ENCODE results near the gene CTNNAL1. TPM values are rescaled to one million over a fixed set of nuclear protein-coding genes. Genes with fewer than 3 reads are reported as not detected.

The CTNNAL1 gene
- total and polyA plus RNA-seq, 12 donors: 182 to 817 (median 380) TPM

DNA sequence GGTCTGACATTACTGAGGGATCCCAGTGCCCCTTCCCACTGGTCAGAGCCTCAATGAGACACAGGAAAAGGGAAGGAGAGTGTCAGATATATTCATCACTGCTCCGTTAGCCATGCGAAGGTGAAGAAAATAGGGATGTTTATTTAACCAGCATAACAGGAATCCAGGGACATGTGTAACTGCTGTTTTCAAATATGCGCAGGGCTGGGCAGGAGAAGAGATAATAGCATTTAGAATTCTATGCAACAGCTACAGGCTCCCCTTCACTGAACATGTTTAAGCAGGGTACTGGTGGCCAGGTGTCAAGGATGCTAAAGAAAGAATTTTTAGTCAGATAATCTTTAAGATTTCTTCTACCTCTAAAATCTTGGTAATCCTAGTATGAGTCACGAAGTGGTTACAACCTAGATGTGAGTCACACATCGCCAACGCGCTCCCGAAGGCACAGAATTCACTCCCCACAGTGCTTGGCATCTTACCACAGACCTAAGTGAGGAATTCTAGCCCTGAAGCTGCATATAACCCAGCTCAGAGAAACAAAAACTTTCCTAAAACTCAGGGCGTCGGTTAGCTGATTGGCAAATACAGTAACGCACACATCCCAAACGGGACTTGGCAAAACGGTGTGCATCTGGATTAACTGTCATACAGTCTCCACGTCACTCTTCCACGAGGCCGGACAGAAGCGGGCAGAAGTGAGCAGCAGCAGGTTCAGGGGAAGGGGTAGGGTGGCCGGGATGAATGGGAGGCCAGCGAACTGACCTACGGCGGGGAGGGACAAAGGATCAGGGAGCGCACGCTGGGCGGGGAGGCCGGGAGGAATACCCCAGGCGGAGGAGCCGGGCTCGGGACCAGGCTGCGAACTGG, 1.1 kb downstream of the CTNNAL1 start:
- TF ChIP-seq, protein P1, sequence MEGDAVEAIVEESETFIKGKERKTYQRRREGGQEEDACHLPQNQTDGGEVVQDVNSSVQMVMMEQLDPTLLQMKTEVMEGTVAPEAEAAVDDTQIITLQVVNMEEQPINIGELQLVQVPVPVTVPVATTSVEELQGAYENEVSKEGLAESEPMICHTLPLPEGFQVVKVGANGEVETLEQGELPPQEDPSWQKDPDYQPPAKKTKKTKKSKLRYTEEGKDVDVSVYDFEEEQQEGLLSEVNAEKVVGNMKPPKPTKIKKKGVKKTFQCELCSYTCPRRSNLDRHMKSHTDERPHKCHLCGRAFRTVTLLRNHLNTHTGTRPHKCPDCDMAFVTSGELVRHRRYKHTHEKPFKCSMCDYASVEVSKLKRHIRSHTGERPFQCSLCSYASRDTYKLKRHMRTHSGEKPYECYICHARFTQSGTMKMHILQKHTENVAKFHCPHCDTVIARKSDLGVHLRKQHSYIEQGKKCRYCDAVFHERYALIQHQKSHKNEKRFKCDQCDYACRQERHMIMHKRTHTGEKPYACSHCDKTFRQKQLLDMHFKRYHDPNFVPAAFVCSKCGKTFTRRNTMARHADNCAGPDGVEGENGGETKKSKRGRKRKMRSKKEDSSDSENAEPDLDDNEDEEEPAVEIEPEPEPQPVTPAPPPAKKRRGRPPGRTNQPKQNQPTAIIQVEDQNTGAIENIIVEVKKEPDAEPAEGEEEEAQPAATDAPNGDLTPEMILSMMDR (IDR thresholded peaks at IDR 0.05): no peak
- TF ChIP-seq POLR2A (IDR thresholded peaks at IDR 0.05): peak; percentile 28 to 84
- H3K4me1 ChIP-seq (replicated peaks in 1 of 2): peaks cover 18 to 67% of the 10 kb centered on the region in 2 donors
- peak overlapping the region; percentile 90 to 96 (median 92) for H3K27ac ChIP-seq
- H3K9me3 ChIP-seq (replicated peaks in 1 of 3): no peaks in the 10 kb centered on the region
- H3K4me3 ChIP-seq: peak overlapping the region; percentile 57 to 92 (median 70)
- H3K27me3 ChIP-seq: no peaks in the 10 kb centered on the region
- no peaks in the 10 kb centered on the region for H3K36me3 ChIP-seq (replicated peaks in 1 of 2)
- intact Hi-C loops (cut with DNase I): no loop called here
- DNase-seq: peak; percentile 72 to 92 (median 83)
- 0 to 3% (median 2%) methylated on average over 25 to 29 of the region's 29 CpGs for WGBS, 4 donors

DNA sequence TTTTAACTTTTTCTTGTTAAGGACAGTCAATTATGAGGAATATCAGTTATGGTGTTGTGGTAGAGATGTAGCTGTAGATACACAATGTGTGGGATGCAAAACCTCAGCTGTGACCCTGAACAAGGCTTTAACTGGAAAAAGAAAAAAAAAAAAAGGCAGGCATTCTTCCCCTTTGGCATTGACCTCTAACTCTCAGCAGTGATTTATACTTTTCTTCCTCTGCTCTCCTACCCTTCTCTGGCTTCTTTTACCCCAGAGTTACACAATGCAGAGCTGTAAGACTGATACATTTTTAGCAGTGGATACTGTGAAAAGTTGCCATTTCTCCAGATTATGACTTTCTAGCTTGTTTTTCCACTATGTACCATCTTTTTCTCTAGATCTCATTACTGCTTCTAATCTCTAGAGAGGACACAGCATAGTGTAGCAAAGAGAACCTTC, 2.0 kb downstream of the CTNNAL1 start:
- H3K4me3 ChIP-seq: peak overlapping the region in 2 of 4 donors; percentile 57 to 92
- TF ChIP-seq, protein P1 (IDR thresholded peaks at IDR 0.05): no peak
- peak in 1 of 2 donors; percentile 61 for TF ChIP-seq POLR2A (IDR thresholded peaks at IDR 0.05)

DNA sequence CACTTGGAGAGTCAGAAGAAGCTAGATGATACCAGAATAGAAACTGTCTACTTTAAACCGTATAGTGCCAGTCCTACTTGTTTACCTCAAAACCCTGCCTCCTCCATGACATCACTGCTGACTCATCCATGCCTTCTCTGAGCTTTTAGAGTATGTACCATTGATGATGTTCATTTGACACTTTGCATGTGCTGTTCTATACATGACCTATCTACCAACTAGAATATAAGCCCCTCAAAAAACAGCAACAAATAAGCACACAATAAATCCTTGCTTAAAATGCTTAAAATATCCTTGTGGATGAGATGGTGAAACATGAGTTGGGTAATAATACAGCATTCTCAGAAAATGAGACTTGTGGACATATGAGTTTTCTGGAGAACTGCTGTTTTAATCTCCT, 2.6 kb downstream of the CTNNAL1 start:
- TF ChIP-seq, protein P1 (IDR thresholded peaks at IDR 0.05): no peak
- no peak for TF ChIP-seq POLR2A (IDR thresholded peaks at IDR 0.05)
- H3K9me3 ChIP-seq (replicated peaks in 1 of 3): no peaks in the 10 kb centered on the region
- no peaks in the 10 kb centered on the region for H3K36me3 ChIP-seq (replicated peaks in 1 of 2)
- intact Hi-C loops (cut with DNase I): no loop called here
- peak overlapping the region in 1 of 4 donors; percentile 92 for H3K4me3 ChIP-seq
- H3K27ac ChIP-seq: peak overlapping the region; percentile 50 to 96 (median 91)
- peak in 6 of 7 donors; percentile 41 to 78 (median 53) for DNase-seq
- WGBS, 4 donors: 10 to 14% (median 12%) methylated on average over 1 of the region's 1 CpG
- peaks cover 18 to 69% of the 10 kb centered on the region in 2 donors for H3K4me1 ChIP-seq (replicated peaks in 1 of 2)
- H3K27me3 ChIP-seq: no peaks in the 10 kb centered on the region

More for the DNA sequence above, 2.0 kb downstream of the CTNNAL1 start:
- intact Hi-C loops (cut with DNase I): no loop called here
- H3K27me3 ChIP-seq: no peaks in the 10 kb centered on the region
- H3K4me1 ChIP-seq (replicated peaks in 1 of 2): peaks cover 18 to 64% of the 10 kb centered on the region in 2 donors
- H3K36me3 ChIP-seq (replicated peaks in 1 of 2): no peaks in the 10 kb centered on the region
- no peaks in the 10 kb centered on the region for H3K9me3 ChIP-seq (replicated peaks in 1 of 3)
- peak overlapping the region; percentile 50 to 96 (median 91) for H3K27ac ChIP-seq
- peak in 3 of 7 donors; percentile 21 to 40 (median 34) for DNase-seq

DNA sequence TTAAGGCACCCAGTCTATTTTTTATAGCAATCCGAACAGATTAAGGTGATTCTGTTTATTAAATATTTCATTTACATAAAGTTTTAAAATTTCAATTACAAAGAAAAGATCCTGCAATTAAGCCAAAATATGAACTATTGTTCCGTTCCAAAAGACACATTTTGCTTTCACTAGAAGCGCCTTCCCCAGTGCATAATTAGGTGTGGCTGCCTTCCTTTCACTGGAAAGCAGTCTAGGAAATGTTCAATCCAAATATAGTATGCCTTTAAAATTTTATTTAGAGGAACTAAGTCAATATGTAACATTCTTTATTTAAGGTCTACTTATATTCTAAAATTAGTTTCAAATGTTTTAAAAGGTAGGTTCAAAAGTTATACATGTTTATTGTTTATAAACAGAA, 7.6 kb downstream of the CTNNAL1 start:
- peaks cover 0 to 4% (median 0%) of the 10 kb centered on the region in 3 donors for H3K9me3 ChIP-seq (replicated peaks in 1 of 3)
- WGBS, 4 donors: 71 to 83% (median 76%) methylated on average over 3 of the region's 3 CpGs
- H3K36me3 ChIP-seq (replicated peaks in 1 of 2): no peaks in the 10 kb centered on the region
- TF ChIP-seq, protein P1 (IDR thresholded peaks at IDR 0.05): no peak
- TF ChIP-seq POLR2A (IDR thresholded peaks at IDR 0.05): no peak
- peaks cover 5 to 58% of the 10 kb centered on the region in 2 donors for H3K4me1 ChIP-seq (replicated peaks in 1 of 2)
- DNase-seq: no peak
- intact Hi-C loops (cut with DNase I): no loop called here
- no peak overlapping the region for H3K4me3 ChIP-seq
- H3K27ac ChIP-seq: no peak overlapping the region
- no peaks in the 10 kb centered on the region for H3K27me3 ChIP-seq
